ENCODE data around the gene SPRN.

DNA sequence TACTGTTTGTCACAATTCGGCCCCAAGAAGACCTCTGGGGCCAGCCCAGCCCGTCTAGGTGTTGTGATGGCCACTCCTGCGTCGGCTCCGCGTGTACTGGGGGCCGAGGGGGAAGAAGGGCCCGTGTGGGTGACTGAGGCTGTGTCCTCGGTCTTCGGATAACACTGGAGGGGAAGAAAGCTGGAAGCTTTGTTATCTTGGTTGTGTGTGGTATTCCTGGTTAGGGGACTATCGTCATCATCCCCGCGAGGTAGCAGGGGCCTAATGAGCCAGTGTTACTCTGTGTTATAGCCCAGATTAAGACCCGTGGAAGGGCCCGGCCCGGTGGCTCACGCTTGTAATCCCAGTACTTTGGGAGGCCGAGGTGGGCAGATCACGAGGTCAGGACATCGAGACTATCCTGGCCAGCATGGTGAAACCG is 29.6 kb downstream of the SPRN start:
- TF ChIP-seq CTCF (conservative IDR thresholded peaks at IDR 0.05 in 1 of 2, IDR thresholded peaks at IDR 0.05 in 1 of 2; ENCODE audit: low read depth in 1 of 2, low read length in 2 of 2) = no peak
- no peak for TF ChIP-seq EZH2 (IDR thresholded peaks at IDR 0.05; ENCODE audit: low read length, missing control alignments)
